IPS-18a (cell line): Measurements from ENCODE around the gene NDUFAF3.

Source experiments
- H3K27ac ChIP-seq: one replicate; pipeline ENCODE4 v1.5.1; 2013; ENCODE audit warnings: low read length
- H3K27me3 ChIP-seq: one replicate; pipeline ENCODE4 v1.6.1; 2013; ENCODE audit warnings: mild to moderate bottlenecking, low read length; ENCODE audit not compliant: control insufficient read depth, insufficient read depth
- H3K36me3 ChIP-seq: one replicate; pipeline ENCODE4 v1.6.1; 2013; ENCODE audit warnings: low read depth, low read length; ENCODE audit not compliant: control insufficient read depth
- H3K4me1 ChIP-seq: one replicate; pipeline ENCODE4 v1.6.1; 2013; ENCODE audit warnings: low read depth, low read length; ENCODE audit not compliant: control insufficient read depth
- H3K4me3 ChIP-seq: one replicate; pipeline ENCODE4 v1.5.1; 2013; ENCODE audit warnings: low read length
- H3K9ac ChIP-seq: one replicate; pipeline ENCODE4 v1.6.1; 2013; ENCODE audit warnings: mild to moderate bottlenecking, low read length, moderate library complexity
- H3K9me3 ChIP-seq: one replicate; pipeline ENCODE4 v1.6.1; 2013; ENCODE audit warnings: low read depth, low read length; ENCODE audit not compliant: control insufficient read depth

NDUFAF3 gene

GRCh38 chr3:49022688-49023171 lies 809 bp downstream of the NDUFAF3 start:
- Histone ChIP-seq H3K27me3 (no peaks in the 10 kb centered on the region), H3K4me1 (peaks cover 6% of the 10 kb centered on the region), H3K27ac (peak overlapping the region; percentile 32), H3K4me3 (peak overlapping the region; percentile 67), H3K36me3 (peaks cover 46% of the 10 kb centered on the region), H3K9ac (peak overlapping the region; percentile 89), H3K9me3 (no peaks in the 10 kb centered on the region)

DNA sequence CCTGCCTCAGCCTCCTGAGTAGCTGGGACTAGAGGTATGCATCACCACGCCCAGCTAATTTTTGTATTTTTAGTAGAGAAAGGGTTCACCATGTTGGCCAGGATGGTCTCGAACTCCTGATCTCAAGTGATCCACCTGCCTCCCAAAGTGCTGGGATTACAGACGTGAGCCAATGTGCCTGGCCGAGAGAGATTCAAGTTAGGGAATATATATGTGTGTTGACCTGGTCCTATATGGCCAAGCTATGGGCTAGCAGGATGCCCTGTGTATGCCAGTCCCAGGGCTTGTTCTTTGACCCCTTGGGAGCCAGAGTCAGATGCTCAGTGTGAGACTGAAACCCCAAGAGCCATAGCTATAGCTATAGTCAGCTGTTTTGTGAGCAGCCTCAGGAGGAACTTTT lies 1.9 kb downstream of the NDUFAF3 start:
- H3K9ac ChIP-seq = no peak overlapping the region
- H3K36me3 ChIP-seq = peaks cover 48% of the 10 kb centered on the region

GRCh38 chr3:49024449-49024848 lies 2.5 kb downstream of the NDUFAF3 start:
- Histone ChIP-seq H3K9ac (no peak overlapping the region), H3K27me3 (no peaks in the 10 kb centered on the region), H3K27ac (no peak overlapping the region), H3K4me1 (peaks cover 14% of the 10 kb centered on the region), H3K9me3 (no peaks in the 10 kb centered on the region), H3K4me3 (no peak overlapping the region), H3K36me3 (peaks cover 48% of the 10 kb centered on the region)

More for the DNA sequence above, 1.9 kb downstream of the NDUFAF3 start:
- no peak overlapping the region for H3K4me3 ChIP-seq
- no peaks in the 10 kb centered on the region for H3K27me3 ChIP-seq
- no peaks in the 10 kb centered on the region for H3K9me3 ChIP-seq
- peaks cover 13% of the 10 kb centered on the region for H3K4me1 ChIP-seq
- H3K27ac ChIP-seq = no peak overlapping the region

DNA sequence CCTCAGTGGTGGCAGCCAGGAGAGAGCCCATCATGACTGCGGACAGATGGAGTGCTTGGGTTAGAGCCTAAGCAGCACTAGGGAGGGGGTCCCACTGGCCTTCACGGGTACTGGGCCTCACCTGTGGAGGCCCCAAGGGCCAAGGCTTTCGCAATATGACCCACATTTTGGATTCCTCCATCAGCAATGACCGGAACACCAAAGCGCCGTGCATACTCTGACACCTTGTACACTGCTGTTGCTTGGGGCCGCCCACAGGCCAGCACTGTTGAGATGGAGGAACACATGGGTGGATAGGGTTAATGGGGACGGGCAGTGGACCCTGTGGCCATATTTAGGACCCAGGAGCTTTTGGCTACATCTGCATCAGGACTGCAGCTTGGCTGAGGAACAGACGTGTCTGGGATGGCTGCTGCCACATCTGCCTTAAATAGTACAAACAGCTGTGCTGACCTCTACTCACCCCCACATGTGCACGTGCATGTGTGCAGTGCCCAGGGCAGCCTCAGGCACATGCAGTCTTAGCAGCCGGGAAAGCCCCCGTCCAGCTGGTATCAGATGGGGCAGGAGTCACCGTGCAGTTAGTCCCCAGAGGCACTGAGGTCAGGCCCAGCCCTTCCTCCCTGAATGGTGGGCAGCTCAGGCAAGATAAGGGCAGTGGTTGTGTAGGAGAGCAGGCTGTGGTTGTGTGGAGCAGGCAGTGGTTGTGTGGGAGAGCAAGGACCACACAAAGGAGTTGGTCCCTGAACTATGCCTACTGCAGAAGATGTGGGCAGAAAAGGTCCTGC lies 3.3 kb downstream of the NDUFAF3 start:
- H3K27me3 ChIP-seq = no peaks in the 10 kb centered on the region
- no peaks in the 10 kb centered on the region for H3K9me3 ChIP-seq
- H3K9ac ChIP-seq = no peak overlapping the region
- no peak overlapping the region for H3K4me3 ChIP-seq
- H3K27ac ChIP-seq = no peak overlapping the region
- peaks cover 11% of the 10 kb centered on the region for H3K4me1 ChIP-seq
- H3K36me3 ChIP-seq = peaks cover 50% of the 10 kb centered on the region

DNA sequence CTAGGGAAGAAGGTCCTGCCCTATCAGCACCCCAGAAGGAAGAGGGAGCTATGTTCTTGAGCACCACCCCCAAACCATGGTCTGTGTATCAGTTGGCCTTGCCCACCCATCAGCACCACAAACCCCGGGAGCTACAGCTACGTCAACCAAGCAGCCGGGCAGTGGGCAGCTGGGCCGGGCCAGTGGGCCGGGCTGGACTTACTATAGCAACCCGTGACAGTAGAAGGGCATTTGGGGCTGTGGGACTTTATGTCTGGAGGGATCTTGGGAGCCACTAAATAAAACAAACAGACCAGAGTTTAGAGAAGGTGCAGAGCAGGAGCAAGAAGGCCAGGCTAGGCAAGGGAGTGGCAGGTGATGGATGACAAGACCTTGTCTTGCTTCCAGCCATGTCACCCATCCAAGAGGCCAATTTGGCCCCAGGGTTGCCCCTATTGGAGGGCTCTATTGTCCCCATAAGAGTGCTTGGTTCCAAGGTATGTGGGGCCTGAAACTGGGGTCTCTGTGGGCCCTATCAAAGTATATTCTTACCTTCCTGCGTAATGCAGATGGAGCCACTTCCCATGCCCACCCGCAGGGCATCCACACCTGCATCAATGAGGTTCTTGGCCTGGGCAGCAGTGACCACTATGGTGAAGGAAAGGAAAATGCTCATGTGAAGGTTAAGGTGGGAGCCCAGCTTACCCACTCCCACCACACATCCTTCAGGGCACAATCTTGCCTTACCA lies 4.0 kb downstream of the NDUFAF3 start:
- Histone ChIP-seq H3K36me3 (peaks cover 52% of the 10 kb centered on the region), H3K27ac (no peak overlapping the region), H3K9ac (no peak overlapping the region), H3K9me3 (no peaks in the 10 kb centered on the region), H3K27me3 (no peaks in the 10 kb centered on the region), H3K4me1 (peaks cover 9% of the 10 kb centered on the region), H3K4me3 (no peak overlapping the region)

GRCh38 chr3:49026536-49026935 lies 4.6 kb downstream of the NDUFAF3 start:
- no peaks in the 10 kb centered on the region for H3K27me3 ChIP-seq
- H3K36me3 ChIP-seq = peaks cover 57% of the 10 kb centered on the region
- no peak overlapping the region for H3K27ac ChIP-seq
- no peak overlapping the region for H3K9ac ChIP-seq
- peaks cover 9% of the 10 kb centered on the region for H3K4me1 ChIP-seq
- H3K4me3 ChIP-seq = no peak overlapping the region
- H3K9me3 ChIP-seq = no peaks in the 10 kb centered on the region

- Histone ChIP-seq H3K9me3 (no peaks in the 10 kb centered on the region), H3K4me3 (peak overlapping the region; percentile 72), H3K27me3 (no peaks in the 10 kb centered on the region), H3K4me1 (peaks cover 9% of the 10 kb centered on the region), H3K9ac (no peak overlapping the region), H3K36me3 (peaks cover 68% of the 10 kb centered on the region), H3K27ac (no peak overlapping the region)
Measured at GRCh38 chr3:49027634-49028033, 5.7 kb downstream of the NDUFAF3 start.

DNA sequence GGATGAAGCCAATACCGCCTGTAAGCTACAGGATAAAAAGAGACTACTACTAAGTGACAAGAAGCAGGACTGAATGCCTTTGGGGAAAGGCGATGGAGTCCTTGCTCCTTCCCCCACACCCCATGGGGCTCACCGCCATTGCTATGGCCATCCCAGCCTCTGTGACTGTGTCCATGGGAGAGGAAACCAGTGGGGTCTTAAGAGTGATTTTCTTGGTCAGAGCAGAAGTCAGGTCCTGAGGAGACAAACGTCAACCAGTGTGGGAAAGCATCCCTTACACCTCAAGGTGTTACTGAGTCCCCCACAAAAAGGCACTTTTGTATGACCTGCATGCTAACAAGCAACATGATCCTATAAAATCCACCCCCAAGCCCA lies 6.4 kb downstream of the NDUFAF3 start:
- H3K4me1 ChIP-seq = peaks cover 9% of the 10 kb centered on the region
- H3K9ac ChIP-seq = peak overlapping the region; percentile 75
- peak overlapping the region; percentile 72 for H3K4me3 ChIP-seq
- no peaks in the 10 kb centered on the region for H3K9me3 ChIP-seq
- H3K36me3 ChIP-seq = peaks cover 72% of the 10 kb centered on the region
- no peaks in the 10 kb centered on the region for H3K27me3 ChIP-seq
- no peak overlapping the region for H3K27ac ChIP-seq

- Histone ChIP-seq H3K9me3 (no peaks in the 10 kb centered on the region), H3K4me3 (peak within 1 kb of the TSS; percentile 72), H3K36me3 (peaks cover 69% of the 10 kb centered on the region), H3K27me3 (no peaks in the 10 kb centered on the region), H3K4me1 (peaks cover 9% of the 10 kb centered on the region), H3K27ac (peak within 1 kb of the TSS; percentile 14), H3K9ac (peak within 1 kb of the TSS; percentile 75)
Measured at GRCh38 chr3:49028673-49029562, 7.0 kb downstream of the NDUFAF3 start, which contains the start of gene IMPDH2. TSS of gene IMPDH2 (minus strand) at chr3:49029398. CDS start at chr3:49029350, 48 bp downstream.

GRCh38 chr3:49029563-49029884 lies 7.6 kb downstream of the NDUFAF3 start:
- Histone ChIP-seq H3K4me1 (peaks cover 9% of the 10 kb centered on the region), H3K9me3 (no peaks in the 10 kb centered on the region), H3K9ac (no peak overlapping the region), H3K4me3 (peak overlapping the region; percentile 72), H3K27me3 (no peaks in the 10 kb centered on the region), H3K27ac (no peak overlapping the region), H3K36me3 (peaks cover 63% of the 10 kb centered on the region)

- H3K36me3 ChIP-seq = peaks cover 59% of the 10 kb centered on the region
- peaks cover 9% of the 10 kb centered on the region for H3K4me1 ChIP-seq
- H3K4me3 ChIP-seq = no peak overlapping the region
- H3K9ac ChIP-seq = no peak overlapping the region
- no peaks in the 10 kb centered on the region for H3K27me3 ChIP-seq
- no peak overlapping the region for H3K27ac ChIP-seq
- H3K9me3 ChIP-seq = no peaks in the 10 kb centered on the region
Measured at GRCh38 chr3:49030321-49030720, 8.4 kb downstream of the NDUFAF3 start.
